Activated CD8-positive, alpha-beta memory T cell treated with anti-CD3 and anti-CD28 coated beads for 48 hours (primary cell): ENCODE data around the gene PIAS3.
"Not testable (repeated sequence)": the region's sequence is repeated elsewhere in the genome, so short reads cannot be mapped to it uniquely, and the experiment has no call there.

ENCODE experiments used
- DNase-seq, 3 experiments: peaks; one replicate each; pipeline ENCODE4 v3.0.0-alpha.2; 2020; ENCODE audit warnings: low read depth in 2 of 3, low spot score in 2 of 3

The PIAS3 gene

DNA sequence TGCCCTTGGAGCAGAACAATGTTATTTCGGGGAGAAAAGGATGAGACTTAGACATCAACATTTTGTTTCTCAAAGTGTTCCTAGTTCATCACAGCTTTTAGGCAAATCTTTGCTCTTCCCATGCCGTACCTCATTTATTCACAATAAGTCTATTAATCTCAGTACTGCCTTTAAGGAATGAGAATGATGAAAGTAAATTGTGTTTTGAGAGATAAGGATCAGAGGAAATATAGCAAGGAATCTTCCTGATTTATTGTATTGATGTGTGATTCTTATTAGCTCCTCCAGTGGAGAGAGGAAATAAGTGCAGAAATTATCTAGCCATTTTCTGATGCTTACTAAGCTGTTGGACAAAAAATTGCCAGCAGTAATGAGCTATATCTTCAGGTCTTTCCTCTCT, 32.9 kb downstream of the PIAS3 start:
- no peak for DNase-seq

DNA sequence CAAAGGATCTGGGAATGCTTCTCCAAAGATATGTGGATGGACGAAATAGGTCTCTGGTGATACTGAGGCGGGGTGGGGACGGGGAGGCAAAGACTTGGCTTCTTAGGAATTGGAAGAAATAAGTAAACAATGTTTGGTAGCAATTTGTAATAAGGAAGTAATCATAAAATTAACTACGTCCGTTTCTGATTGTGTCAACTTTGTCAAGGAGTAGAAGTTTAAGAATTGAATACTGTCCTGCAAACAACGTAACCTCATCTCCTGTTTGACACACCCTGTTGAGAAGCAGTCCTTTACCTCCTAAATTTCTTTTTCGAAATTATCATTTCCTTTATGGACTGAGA, 34.4 kb downstream of the PIAS3 start:
- DNase-seq, result no peak

DNA sequence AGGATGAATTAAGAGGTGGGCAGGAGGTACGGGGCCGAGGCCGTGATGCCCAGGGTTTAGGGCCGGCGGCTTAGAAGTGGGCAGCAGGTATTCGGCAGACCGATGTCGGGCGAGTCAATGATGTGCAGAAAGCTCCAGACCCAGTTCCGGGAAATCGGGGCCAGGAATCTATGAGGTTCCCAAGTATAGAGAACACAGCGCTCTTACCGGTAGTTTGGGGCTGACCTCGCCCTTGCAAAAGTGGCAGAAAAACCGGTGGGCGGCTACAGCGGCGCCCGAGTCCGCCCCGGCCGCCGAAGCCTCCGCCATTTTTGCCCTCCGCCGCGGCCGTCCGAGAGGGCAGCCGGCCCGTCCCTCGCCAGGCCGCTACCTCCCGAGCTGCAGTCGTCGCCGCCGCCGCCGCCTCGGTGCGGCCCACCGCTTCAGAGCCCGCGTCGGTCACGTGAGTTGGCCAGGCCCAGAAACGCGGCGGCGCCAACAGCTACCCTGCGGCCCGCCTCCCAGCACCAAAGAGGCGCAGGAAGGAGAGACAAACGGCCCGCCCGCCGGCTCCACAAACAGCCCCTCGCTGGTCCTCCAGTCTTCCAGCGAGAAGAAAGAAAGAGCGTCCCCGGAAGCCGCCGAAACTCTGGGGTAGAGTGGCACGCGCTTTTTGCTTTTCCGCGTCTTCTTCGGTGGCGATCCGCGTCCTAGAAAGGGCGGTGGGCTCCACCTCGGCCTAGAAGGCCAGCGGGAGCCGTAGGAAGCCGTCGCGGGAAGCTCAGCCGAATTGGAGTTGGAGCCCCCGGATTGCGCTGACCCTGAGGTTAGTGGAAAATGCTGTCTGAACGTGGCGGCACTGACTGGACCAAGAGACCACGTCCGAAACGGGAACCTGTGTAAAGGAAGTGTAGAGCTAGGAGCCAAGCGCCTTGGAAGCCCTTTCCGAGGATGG, 35.0 kb downstream of the PIAS3 start, which contains the start of the genes POLR3C and RNF115:
TSS of gene POLR3C (plus strand) at position 636 of the 934 bp plus-strand sequence. CDS start 1,577 bp downstream, outside the sequence.
TSS of gene RNF115 (minus strand) at position 531 of the 934 bp plus-strand sequence. CDS start at position 309, 222 bp downstream.
- DNase-seq, result peak; percentile 42 to 74 (median 68)

DNA sequence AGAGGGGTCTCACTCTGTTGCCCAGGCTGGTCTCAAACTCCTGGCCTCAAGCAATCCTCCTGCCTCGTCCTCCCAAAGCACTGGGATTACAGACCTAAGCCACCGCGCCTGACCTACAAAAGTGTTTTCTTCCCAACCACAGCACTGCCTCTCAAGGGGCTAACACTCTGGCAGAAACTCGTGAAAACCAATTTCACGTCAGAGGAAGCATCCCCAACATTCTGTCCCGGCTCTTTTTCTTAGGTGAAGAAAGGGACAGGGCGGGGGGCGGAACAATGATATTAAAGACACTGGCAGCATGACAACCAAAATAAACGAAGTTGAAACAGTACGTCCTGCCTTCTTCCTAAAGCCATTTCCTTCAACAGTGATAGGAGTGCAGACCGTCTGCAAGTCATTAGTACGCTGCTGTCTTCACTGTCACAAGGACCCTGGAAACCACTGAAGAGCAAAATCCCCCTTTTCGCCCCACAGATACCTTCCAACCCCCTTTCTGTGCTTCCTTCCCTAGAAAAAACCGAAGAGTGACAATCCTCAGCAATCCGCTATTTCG, 36.0 kb downstream of the PIAS3 start:
- DNase-seq, result not testable (repeated sequence)

DNA sequence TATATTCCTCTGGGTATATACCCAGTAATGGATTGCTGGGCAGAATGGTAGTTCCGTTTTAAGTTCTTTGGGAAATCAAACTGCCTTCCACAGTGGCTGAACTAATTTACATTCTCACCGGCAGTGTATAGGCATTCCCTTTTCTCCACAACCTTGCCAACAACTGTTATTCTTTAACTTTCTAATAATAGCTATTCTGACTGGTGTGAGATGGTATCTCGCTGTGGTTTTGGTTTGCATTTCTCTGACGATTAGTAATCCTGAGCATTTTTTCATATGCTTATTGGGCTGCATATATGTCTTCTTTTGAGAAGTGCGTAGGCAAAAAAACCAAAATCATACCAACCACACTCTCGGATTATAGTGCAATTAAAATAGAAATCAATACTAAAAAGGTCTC, 40.8 kb downstream of the PIAS3 start:
- not testable (repeated sequence) for DNase-seq

DNA sequence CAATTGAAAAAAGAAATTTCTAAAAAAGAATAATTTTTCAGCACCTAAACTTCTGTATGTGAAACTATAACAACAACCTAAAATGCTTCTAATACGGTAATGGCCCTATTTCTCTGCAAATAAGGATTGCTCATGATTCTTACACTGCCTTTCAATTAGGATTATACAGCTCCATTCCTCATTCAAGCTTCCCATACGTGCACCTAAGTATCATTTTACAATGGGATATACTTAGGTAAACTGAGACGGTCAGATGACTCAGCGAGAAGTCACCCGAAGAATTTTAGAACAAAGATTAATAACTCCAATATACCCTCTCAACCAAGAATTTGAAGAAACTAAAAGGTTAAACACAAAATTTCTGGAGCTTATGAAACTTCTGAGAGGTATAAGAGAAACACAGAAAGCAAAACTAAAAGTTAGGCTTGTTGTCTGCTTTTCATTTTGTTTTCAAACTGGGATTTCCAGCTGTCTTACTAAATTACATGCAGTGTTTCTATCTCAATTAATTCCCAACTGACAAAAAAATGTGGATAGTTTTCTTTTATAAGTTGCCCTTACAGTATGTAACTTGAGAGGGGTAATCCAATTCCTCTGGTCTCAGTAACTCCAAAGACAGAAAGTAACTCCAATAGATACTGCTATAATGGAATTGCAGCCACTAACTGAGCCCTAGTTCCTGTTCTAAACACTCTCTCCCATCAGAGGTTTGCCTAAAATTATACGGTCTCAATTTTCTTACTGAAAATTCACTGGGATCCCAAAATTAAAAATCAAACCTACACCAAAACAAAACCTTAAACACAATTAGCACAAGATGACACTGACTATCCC, 45.7 kb downstream of the PIAS3 start:
- not testable (repeated sequence) for DNase-seq

DNA sequence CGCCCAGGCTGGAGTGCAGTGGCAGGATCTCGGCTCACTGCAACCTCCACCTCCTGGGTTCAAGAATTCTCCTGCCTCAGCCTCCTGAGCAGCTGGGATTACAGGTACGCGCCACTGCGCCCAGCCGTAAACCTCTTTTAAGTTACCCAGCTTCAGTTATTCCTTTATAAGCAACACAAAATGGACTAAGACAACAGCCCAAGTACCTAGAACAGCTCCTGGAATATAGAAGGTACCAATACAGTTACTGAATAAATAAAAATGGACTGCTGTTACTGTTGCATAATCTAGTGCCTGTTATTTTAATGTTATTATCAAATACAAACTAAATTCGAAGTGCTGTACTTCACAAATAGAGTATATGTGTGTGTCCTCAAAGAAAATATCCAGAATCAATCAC, 52.0 kb downstream of the PIAS3 start:
- no peak for DNase-seq

DNA sequence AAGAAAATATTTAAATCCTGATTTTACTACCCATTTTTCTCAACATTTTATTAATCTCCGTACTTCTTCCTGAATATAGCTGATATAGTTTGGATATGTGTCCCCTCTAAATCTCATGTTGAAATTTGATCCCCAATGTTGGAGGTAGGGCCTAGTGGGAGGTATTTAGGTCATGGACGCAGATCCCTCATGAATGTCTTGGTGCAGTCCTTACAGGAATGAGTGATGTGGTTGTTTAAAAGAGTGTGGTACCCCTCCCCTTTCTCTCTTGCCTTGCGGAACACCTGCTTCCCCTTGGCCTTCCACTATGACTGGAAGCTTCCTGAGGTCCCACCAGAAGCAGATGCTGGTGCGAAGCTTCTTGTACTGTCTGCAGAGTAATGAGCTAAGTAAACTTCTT, 52.5 kb downstream of the PIAS3 start:
- no peak for DNase-seq

DNA sequence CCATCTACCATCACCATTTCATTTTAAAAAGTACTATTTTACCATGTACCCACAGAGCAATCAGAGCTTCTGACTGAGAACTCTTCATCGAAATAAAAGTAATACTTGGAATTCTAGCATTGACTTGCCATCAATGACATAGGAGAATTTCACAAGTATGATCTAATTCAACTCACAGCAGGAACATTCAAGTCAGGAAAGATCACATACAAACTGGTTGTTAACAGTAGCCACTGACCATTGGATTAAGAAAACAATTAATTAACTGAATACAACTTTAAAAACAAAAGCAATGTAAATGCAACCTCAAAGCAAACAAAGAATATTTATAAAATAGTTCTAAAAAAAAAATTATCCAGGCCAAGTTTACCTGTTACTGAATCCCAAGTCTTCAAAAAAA, 53.8 kb downstream of the PIAS3 start:
- DNase-seq, result no peak

DNA sequence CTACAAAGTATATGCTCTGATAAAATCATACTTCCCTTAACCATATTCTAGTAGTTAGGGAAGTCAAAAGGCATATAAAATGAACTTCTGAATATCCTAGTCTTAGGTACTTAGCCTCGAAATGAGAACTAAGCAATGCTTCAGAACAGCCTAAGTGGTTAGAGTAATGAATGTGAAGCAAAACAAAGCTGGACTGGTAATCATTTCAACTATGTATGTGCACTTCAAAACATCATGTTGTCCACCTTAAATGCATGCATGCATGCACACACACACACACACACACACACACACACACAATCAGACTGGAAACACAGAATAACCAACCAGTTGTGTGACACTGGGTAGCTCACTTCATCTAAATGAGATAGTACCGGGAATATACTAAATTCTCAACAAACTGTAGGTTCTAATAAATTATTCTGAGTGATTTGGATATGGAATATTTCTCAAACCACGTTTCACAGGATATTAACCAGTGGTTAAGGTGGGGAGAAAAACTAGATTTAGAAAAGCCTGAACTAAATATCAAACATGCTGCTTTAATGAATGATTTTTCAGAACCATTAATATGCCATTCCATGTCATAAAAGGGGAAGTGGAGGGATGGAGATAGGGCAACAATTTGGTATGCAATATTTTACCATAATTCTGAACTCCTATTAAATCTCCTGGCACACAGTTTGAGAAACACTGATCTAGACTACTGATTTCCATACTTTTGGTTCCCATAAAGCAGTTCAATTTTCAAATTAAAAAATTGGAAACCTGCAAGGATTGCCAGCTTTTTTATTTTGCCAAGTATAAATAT, 54.4 kb downstream of the PIAS3 start:
- DNase-seq, result no peak

DNA sequence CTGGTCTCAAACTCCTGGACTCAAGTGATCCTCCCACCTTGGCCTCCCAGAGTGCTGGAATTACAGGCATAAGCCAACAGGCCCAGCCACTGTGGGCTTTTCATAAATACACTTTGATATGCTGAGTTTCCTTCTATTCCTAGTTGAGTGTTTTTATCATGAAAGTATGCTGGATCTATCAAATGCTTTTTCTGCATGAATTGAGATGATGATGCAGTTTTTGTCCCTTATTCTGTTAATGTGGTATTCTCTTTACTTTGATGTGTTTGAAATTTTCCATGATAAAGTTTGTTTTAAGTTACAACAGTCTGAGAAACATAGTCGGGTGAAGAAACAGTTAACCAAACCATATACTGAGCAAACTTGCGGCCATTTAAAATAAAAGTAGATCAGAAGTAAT, 59.1 kb downstream of the PIAS3 start:
- DNase-seq, result no peak
